T follicular helper cell (primary cell): ENCODE results near the gene NMT1.
A peak's percentile ranks its signal among the peaks of the same experiment; 100 is the strongest.

ENCODE experiments used
- DNase-seq: peaks from one replicate; pipeline ENCODE4 v3.0.0-alpha.2; 2020; ENCODE audit warnings: low read depth

Gene NMT1

GRCh38 chr17:45081047-45081703 lies 20.1 kb downstream of the NMT1 start:
- no peak for DNase-seq

DNA sequence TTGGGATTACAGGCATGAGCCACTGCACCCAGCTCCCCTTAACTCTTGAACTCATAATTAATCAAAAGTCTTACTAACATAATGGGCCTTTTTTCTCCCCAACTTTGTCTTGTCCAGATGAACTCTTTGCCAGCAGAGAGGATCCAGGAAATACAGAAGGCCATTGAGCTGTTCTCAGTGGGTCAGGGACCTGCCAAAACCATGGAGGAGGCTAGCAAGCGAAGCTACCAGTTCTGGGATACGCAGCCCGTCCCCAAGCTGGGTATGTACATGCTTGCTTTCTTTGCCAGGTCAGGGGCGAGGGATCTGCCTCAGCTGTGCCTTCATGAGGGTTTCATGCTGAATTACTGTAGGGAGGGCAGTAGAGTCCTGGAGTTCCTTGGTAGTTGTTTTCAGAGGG lies 25.3 kb downstream of the NMT1 start:
- no peak for DNase-seq

- DNase-seq, result no peak
Observed at GRCh38 chr17:45086865-45087503, 25.9 kb downstream of the NMT1 start.

DNA sequence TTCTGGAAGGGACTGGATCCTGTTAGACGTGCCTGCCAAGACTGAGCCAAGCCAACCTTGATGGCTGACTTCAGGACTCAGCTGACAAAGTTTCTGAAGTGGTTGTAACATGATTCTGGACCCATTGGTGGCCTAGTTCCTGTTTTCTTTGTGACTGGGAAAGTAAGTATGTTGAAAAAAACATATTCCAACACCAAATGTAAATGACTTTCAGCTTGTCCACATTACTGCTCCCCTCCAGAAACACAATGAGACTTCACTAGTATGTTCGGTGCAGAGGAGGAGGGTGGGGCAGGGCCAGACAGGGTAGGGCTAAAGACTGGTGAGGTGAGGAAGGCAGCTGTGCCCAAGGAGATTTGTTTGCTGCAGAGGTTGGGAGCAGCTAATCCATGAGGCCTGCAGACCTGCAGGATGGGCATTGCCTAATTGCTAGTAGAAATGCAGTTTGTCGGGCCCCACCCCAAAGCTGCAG lies 26.4 kb downstream of the NMT1 start:
- no peak for DNase-seq

- no peak for DNase-seq
Observed at GRCh38 chr17:45087978-45088377, 26.9 kb downstream of the NMT1 start.

DNA sequence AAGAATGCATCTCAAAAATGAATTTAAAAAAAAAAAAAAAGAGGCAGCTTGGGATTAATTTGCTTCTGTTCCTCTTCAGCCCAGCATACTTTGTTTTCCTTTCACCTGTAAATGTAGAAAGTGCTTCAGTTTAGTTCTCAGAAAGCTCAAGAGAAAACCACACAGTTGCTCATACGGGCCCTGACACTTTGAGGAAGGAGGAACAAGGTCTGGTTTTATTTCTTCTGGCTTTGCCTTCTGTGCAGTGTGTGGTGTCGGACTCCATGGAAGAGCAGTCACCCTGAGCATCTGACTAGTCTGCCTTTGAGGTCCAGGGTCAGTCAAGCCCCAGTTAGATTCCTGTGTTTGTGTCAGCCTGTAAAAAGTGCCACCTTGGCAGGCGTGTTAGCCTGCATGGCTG lies 27.6 kb downstream of the NMT1 start:
- no peak for DNase-seq

- no peak for DNase-seq
Observed at GRCh38 chr17:45090711-45091110, 29.6 kb downstream of the NMT1 start.

DNA sequence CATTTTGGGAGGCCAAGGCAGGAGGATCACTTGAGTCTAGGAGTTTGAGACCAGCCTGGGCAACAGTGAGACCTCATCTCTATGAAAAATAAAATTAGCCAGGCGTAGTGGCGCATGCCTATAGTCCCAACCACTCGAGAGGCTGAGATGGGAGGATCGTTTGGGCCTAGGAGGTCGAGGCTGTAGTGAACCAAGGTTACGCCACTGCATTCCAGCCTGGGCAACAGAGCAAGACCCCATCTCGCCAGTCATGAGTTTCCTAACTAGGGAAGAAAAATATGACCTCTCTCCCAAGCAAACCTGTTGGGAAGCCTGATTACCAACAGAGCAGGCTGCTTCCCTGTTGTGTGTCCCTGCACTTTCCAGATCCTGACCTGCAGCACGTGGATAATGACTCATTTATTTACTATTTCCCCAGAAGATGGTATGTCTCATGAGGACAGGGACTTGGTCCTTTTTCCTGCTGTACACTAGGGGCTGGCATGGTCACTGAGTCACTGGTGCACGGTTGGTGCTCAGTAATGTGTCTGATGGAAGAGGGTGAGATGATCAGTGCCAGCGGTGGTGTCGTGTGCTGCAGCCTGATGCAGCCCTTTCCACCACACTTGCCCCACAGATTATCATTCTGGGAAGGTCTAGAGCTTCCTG lies 30.8 kb downstream of the NMT1 start:
- DNase-seq, result no peak

DNA sequence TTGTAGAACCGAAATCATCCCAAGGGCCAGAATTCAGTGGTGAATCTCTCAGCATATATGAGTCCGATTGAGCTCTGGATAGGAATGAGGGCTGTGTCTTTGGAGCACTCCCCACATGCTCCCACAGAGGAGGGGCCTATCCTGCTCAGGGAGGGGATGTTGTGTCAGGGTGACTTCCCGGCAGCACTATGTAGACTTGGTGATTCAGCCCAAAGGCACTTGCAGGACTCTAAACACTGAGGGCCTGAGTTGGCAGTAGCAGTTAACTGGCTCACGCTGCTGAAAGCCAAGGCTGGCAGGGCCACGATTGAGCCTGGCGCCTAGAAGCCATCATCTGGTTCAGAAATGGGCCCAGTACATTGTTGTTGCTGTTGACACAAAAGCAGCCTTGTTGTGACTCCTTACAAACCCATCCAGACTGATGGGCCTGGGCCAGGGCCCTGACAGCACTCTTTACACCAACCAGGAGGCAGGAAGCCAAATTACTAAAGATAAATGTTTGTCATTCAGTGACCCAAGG lies 31.9 kb downstream of the NMT1 start:
- DNase-seq, result no peak

DNA sequence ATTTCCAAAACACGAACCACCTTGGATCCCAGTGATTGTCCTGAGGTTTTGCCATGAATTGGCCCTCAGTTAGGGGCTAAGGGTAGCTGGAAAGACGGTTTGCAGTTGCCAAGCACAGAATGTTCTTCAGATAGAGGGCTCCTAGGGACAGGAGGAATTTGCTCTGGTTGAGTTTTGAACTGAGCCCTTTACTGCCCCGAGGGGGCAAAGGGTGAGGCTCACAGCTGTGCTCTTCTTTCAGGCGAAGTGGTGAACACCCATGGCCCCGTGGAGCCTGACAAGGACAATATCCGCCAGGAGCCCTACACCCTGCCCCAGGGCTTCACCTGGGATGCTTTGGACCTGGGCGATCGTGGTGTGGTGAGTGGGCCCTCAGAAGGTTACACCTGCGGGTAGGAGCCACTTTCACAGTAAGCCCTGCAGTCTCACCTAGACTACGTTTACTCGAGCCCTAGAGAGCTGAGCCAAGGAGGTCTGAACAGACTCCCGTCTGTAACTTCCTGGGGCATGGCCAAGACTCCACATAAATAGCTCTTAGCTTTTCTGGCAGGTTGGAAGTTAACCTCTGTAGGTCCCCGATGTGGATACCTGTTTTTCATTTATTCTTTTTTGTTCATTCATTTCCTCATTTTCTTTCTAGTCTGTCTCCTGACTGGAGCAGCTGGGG lies 32.5 kb downstream of the NMT1 start:
- no peak for DNase-seq

DNA sequence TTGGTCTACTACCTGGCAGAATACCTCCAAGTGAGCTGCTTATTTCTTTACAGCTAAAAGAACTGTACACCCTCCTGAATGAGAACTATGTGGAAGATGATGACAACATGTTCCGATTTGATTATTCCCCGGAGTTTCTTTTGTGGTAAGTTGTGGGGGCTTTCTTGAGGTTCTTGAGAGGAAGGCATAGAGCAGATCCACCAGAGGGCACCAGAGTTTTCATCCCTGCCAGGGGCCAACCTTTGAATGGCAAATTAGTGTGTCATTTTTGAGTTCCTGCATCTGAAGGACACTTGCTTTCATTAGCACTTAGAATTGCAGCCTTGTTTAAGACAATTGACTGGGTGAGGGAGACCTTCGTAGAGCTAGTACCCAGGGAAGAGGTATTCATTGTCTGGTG lies 35.0 kb downstream of the NMT1 start:
- DNase-seq, result no peak

DNA sequence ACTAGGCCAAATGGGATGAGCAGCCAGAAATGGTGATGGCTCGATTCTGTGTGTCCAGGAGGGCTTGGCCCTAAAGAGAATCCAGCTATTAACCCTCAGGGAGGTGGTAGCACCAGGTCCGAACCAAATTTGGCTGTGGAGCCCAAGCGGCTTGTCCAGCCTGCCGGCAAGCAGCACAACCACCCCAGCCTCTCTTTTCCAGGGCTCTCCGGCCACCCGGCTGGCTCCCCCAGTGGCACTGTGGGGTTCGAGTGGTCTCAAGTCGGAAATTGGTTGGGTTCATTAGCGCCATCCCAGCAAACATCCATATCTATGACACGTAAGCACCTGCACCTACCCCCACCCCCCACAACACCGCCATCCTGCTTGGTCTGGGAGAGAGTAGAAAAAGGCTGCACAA lies 35.8 kb downstream of the NMT1 start:
- DNase-seq, result no peak

DNA sequence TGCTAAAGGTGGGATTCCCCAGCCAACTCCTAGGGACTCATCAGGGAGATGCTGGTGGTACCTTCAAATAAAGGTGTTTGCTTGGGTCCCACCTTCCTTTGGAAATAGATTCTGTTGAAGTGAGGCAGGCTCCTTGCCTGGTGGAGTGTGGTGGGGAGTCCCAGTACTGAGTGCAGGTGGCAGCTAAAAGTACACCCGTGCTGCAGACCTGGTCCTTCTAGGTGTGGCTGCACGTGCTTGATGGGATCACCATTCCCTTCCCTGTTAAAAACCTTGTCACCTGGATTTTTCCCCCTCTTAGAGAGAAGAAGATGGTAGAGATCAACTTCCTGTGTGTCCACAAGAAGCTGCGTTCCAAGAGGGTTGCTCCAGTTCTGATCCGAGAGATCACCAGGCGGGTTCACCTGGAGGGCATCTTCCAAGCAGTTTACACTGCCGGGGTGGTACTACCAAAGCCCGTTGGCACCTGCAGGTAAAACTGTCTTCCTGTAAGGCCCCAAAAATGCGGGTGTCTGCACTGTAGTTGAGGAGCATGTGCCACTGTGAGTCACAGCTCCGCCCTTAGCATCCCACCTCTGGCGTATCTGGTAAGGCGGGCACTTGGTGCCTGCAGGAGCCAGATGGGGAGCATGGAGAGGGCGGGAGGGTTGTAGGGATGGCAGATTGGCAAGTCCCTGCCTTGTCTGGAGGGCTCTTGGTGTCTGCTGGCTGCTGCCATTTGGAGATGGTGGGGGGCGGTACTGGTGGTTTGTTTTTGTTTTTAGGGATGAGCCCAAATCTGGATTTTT lies 37.2 kb downstream of the NMT1 start:
- no peak for DNase-seq

DNA sequence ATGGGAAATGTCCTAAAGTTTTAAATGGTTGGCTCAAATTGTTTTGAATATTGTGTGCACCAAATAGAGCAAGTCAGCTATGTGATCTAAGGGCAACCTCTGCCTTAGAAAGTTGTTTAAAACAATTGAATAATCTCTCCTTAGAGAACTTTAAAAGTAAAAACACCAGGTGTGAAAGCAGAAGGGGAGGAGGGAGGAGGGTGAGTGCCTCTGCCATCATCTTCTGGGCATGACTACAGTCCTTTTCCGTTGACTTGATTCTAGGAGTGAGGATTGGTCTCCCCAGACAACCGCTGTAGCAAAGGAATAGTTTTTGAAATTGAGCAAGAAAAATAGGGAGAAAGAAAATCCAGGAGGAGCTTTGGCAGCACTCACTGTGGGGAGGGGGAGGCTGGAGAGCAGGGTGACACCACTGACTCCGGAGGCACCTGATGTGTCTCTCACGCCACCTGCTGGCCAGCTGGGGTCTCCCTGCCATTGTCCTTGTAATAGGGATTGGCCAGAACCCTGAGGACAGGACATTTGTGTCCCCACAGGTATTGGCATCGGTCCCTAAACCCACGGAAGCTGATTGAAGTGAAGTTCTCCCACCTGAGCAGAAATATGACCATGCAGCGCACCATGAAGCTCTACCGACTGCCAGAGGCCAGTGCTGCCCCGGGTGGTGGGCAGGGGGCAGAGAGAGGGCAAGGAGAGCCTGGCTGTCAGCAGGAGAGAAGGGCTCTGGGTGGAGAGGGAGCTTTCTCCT lies 37.9 kb downstream of the NMT1 start:
- peak; percentile 64 for DNase-seq

- DNase-seq, result no peak
Observed at GRCh38 chr17:45101546-45101882, 40.4 kb downstream of the NMT1 start.

DNA sequence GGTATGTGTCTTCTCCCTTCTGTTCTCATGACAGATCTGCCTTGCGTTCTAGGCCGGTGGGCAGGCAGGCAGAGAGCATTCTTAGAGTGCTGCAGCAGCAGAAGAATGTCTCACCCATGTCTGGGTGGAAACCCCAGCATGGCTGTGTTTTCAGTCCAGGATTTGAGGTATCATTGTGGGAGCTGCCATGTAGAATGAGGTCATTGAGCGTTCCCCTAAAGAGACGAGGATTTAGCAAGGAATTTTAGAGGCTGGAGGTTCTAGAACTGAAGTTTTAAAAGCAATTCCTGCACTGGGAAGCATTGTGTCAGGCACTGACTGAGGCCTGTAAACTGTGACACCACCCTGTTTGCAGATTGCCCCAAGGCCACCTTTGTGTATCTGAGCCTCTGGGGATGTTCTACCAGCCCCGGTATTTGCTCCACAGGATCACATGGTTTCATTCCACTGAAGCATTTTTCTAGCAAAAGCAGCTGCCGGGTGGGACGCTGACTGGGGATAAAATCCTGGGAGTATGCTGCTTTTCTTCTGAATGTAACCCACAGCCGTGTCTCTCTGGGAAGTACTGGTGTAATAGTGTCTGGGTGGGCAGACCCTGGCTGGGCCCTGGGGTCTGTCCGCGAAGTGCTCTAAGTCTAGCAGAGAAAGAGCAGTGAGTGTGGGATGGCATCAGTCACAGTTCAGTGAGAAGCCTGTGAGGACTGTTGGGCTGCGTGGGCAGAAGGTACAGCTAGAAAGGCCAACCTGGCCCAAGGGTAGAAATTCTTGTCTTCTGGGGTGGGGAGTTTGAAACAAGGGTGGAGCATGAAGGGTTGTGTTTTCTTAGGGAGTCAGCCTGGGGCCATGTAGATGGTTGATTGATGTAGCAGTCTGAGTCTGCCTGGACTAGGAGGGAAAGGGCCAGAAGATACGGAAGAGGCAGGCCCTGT lies 41.0 kb downstream of the NMT1 start:
- no peak for DNase-seq

GRCh38 chr17:45102856-45103255 lies 41.7 kb downstream of the NMT1 start:
- DNase-seq, result no peak

DNA sequence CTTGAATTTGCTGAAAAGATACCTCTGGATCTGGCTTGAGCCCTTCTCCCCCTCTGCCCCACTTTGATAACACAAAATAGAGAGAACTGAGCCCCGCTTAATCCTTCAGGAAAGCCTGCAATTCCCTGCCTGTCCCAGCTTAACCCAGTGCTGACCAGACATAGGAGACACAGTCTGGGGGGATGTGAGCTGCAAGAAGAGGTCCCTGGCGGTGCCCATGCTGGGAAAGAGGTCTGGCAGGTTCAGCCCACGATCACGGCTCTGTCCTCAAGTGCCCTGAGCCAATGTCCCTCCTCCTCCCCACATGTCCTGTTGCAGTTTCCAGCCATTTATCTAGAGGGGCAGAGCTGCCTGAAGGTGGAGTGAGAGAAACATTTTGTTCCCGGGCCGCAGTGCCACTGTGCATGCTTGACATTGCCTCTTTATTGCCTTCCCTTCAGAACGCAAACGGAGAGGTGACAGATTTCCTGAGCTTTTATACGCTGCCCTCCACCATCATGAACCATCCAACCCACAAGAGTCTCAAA lies 42.2 kb downstream of the NMT1 start:
- DNase-seq, result no peak

GRCh38 chr17:45104029-45104428 lies 42.9 kb downstream of the NMT1 start:
- no peak for DNase-seq

DNA sequence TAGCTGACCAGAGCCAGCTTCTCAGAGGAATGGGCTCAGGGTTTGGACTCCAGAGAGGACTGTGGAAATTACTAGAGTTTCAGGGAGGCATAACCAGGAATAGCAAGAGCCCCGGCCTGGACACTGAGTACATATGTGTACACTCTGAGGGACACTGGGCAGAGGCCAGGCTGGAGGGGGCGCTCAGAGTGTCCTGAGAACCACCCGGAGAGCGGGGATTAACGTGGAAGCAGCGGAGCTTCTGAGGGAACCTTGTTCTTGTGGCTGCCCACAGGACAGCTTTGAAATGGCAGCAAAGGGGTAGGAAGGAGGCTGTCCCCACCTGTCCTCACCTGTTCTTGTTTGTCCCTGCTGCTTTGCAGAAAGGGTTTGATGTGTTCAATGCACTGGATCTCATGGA lies 43.4 kb downstream of the NMT1 start:
- DNase-seq, result no peak
